DND-41 (cell line): Measurements from ENCODE around the gene CENPU.

Experiments
- CTCF ChIP-seq: IDR thresholded peaks from 2 replicates; pipeline ENCODE4 v1.5.1; 2012; ENCODE audit warnings: borderline replicate concordance, low read length, moderate library complexity, mild to moderate bottlenecking; ENCODE audit not compliant: poor library complexity, severe bottlenecking; ENCODE audit errors: extremely low read depth
- EZH2 ChIP-seq: IDR thresholded peaks from 3 replicates; pipeline ENCODE4 v1.6.1; 2012; ENCODE audit warnings: borderline replicate concordance, low read depth, mild to moderate bottlenecking, moderate library complexity, low read length, inconsistent platforms; ENCODE audit not compliant: severe bottlenecking

- TF ChIP-seq CTCF (no peak), EZH2 (no peak)
Observed at GRCh38 chr4:184760681-184761080, 26.8 kb upstream of the CENPU start.
